Left kidney (tissue), 2 donors: Measurements from ENCODE around the gene TAF1B. TPM values are rescaled to one million over a fixed set of nuclear protein-coding genes. Genes with fewer than 3 reads are reported as not detected.
A peak's percentile ranks its signal among the peaks of the same experiment; 100 is the strongest.
"Not testable (repeated sequence)": the region's sequence is repeated elsewhere in the genome, so short reads cannot be mapped to it uniquely, and the experiment has no call there.

ENCODE experiments used
- DNase-seq: peaks from one replicate; pipeline ENCODE4 v3.0.0-alpha.2; 2013
- polyA plus RNA-seq: library from polyadenylated mRNA; unstranded; fragments of 120-200 nt; gene quantifications from one replicate; pipeline ENCODE4 v1.2.1, GENCODE V29; 2013; ENCODE audit not compliant: insufficient read length

TAF1B gene
- polyA plus RNA-seq, 1 donor, result 38.7 TPM

- no peak for DNase-seq
These were observed 40.6 kb downstream of the TAF1B start for GRCh38 chr2:9883897-9884296.

- DNase-seq, result no peak
These were observed 41.2 kb downstream of the TAF1B start for GRCh38 chr2:9884436-9884835.

GRCh38 chr2:9885036-9885684 lies 41.9 kb downstream of the TAF1B start:
- no peak for DNase-seq

- DNase-seq, result no peak
These were observed 44.2 kb downstream of the TAF1B start for GRCh38 chr2:9887513-9887912.

GRCh38 chr2:9889812-9890261 lies 46.6 kb downstream of the TAF1B start:
- no peak for DNase-seq

GRCh38 chr2:9892236-9892635 lies 49.0 kb downstream of the TAF1B start:
- no peak for DNase-seq

GRCh38 chr2:9895669-9896590 lies 52.7 kb downstream of the TAF1B start:
- no peak for DNase-seq

GRCh38 chr2:9897331-9897737 lies 54.1 kb downstream of the TAF1B start:
- DNase-seq, result no peak

- peak; percentile 12 for DNase-seq
These were observed 54.6 kb downstream of the TAF1B start for GRCh38 chr2:9897846-9898245.

GRCh38 chr2:9905413-9905812 lies 62.1 kb downstream of the TAF1B start:
- no peak for DNase-seq

GRCh38 chr2:9907402-9907801 lies 64.1 kb downstream of the TAF1B start:
- no peak for DNase-seq

GRCh38 chr2:9908639-9909038 lies 65.4 kb downstream of the TAF1B start:
- DNase-seq, result no peak

- DNase-seq, result no peak
These were observed 65.8 kb downstream of the TAF1B start for GRCh38 chr2:9909106-9909505.

- DNase-seq, result no peak
These were observed 67.4 kb downstream of the TAF1B start for GRCh38 chr2:9910699-9911098.

- DNase-seq, result no peak
These were observed 69.2 kb downstream of the TAF1B start for GRCh38 chr2:9912468-9912867.

GRCh38 chr2:9914384-9915065 lies 71.3 kb downstream of the TAF1B start:
- no peak for DNase-seq

- DNase-seq, result no peak
These were observed 75.0 kb downstream of the TAF1B start for GRCh38 chr2:9918275-9918674.

- no peak for DNase-seq
These were observed 76.2 kb downstream of the TAF1B start for GRCh38 chr2:9919512-9919911.

- DNase-seq, result not testable (repeated sequence)
These were observed 83.7 kb downstream of the TAF1B start for GRCh38 chr2:9927020-9927419.

GRCh38 chr2:9937258-9937657 lies 94.0 kb downstream of the TAF1B start:
- no peak for DNase-seq

- no peak for DNase-seq
These were observed 94.7 kb downstream of the TAF1B start for GRCh38 chr2:9937968-9938367.

GRCh38 chr2:9939587-9940485 lies 96.6 kb downstream of the TAF1B start:
- no peak for DNase-seq
